Activated CD8-positive, alpha-beta T cell treated with anti-CD3 and anti-CD28 coated beads, Interleukin-2, amount 10 ng/mL, durations not matched to agents 7 days and 5 days (primary cell): ENCODE results near the gene SMIM30. TPM values are rescaled to one million over a fixed set of nuclear protein-coding genes. Genes with fewer than 3 reads are reported as not detected.
A peak's percentile ranks its signal among the peaks of the same experiment; 100 is the strongest.
"Not testable (repeated sequence)": the region's sequence is repeated elsewhere in the genome, so short reads cannot be mapped to it uniquely, and the experiment has no call there.

Source experiments
- ATAC-seq: fragments of 150-1000 bp; cut with Tn5 transposase; one replicate; pipeline ENCODE4 v1.10.0; 2021; ENCODE audit warnings: moderate library complexity
- CTCF ChIA-PET: fragments of 350-600 bp; sonication (Branson Sonifier 250); formaldehyde crosslinking; loops from one replicate; lab custom pipeline; 2021; ENCODE audit warnings: antibody characterized with exemption; lab: Charles Lee
- POLR2A ChIA-PET: fragments of 350-600 bp; sonication (Branson Sonifier 250); formaldehyde crosslinking; loops from one replicate; lab custom pipeline; 2021; ENCODE audit warnings: antibody characterized with exemption; lab: Charles Lee
- DNase-seq: peaks from one replicate; pipeline ENCODE4 v3.0.0-alpha.2; 2020
- H3K27ac Mint-ChIP-seq: one replicate; pipeline ENCODE4 v1.8.0; 2021; ENCODE audit warnings: mild to moderate bottlenecking, mixed read lengths
- H3K27me3 Mint-ChIP-seq: one replicate; pipeline ENCODE4 v1.8.0; 2021; ENCODE audit warnings: low read depth, mixed read lengths
- H3K36me3 Mint-ChIP-seq: one replicate; pipeline ENCODE4 v1.8.0; 2021; ENCODE audit warnings: low read depth, mixed read lengths
- H3K4me1 Mint-ChIP-seq: one replicate; pipeline ENCODE4 v1.8.0; 2021; ENCODE audit warnings: low read depth, mixed read lengths
- H3K4me3 Mint-ChIP-seq: one replicate; pipeline ENCODE4 v1.8.0; 2021; ENCODE audit warnings: mild to moderate bottlenecking, mixed read lengths
- H3K9me3 Mint-ChIP-seq: one replicate; pipeline ENCODE4 v1.8.0; 2022; ENCODE audit warnings: mixed read lengths; ENCODE audit not compliant: insufficient read depth
- total RNA-seq, 2 experiments: library from RNA; stranded (reverse); gene quantifications; one replicate each; pipeline ENCODE4 v1.2.3, GENCODE V29; 2021

The SMIM30 gene
- total RNA-seq, 2 experiments from 2014 or later = 24.6 to 25.8 TPM

DNA sequence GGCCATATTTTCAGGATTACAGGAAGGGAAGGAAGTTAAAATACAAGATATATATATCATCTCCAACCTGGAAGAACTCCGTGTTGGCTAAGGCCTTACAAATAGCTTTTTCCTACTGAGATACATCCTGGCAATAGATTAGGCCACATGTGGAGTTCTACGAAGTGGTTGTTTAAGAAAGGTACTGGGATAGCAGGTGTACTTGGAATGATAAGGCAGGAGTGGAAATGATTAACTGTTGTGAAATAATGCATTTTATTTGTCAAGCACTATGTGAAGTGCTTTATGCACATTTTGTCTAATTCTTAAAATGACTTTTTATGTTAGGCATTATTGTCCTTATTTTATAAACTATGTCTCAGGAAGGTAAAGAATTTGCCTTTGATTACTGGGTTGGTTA is 18.9 kb upstream of the SMIM30 start:
- ATAC-seq (no peak), DNase-seq (no peak)
- Mint-ChIP-seq H3K27me3 (peaks cover 4% of the 10 kb centered on the region), H3K27ac (no peak overlapping the region), H3K36me3 (no peaks in the 10 kb centered on the region), H3K9me3 (no peaks in the 10 kb centered on the region), H3K4me1 (no peaks in the 10 kb centered on the region), H3K4me3 (no peak overlapping the region)
- ChIA-PET CTCF (no interaction called here), POLR2A (no interaction called here)

GRCh38 chr7:113134025-113134424 is 15.7 kb upstream of the SMIM30 start:
- no peaks in the 10 kb centered on the region for H3K9me3 Mint-ChIP-seq
- H3K4me3 Mint-ChIP-seq = no peak overlapping the region
- H3K4me1 Mint-ChIP-seq = no peaks in the 10 kb centered on the region
- ATAC-seq = no peak
- ChIA-PET CTCF (no interaction called here), POLR2A (no interaction called here)
- DNase-seq = no peak
- H3K36me3 Mint-ChIP-seq = no peaks in the 10 kb centered on the region
- H3K27me3 Mint-ChIP-seq = peaks cover 4% of the 10 kb centered on the region
- no peak overlapping the region for H3K27ac Mint-ChIP-seq

DNA sequence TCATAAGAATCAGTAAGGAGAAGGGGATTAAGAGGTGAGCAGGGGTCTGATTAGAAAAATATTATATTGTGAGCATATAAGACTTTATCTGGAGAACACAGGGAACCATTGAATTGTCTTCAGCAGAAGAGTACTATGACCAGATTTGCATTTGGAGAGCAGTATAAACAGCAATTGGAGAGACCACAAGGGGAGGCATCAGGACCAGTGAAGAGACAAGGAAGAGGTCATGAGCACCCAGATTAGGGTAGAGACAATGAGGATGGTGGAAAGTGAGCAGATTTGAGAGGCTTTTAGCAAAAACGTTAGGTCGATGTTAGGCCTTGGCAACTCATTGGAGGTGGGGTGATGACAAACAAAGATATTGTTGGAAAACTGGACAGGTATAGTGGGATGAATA is 13.0 kb upstream of the SMIM30 start:
- Mint-ChIP-seq H3K27ac (no peak overlapping the region), H3K9me3 (no peaks in the 10 kb centered on the region), H3K4me1 (no peaks in the 10 kb centered on the region), H3K36me3 (no peaks in the 10 kb centered on the region), H3K27me3 (peaks cover 4% of the 10 kb centered on the region), H3K4me3 (no peak overlapping the region)
- no peak for DNase-seq
- ATAC-seq = no peak
- POLR2A ChIA-PET = no interaction called here
- CTCF ChIA-PET = no interaction called here

DNA sequence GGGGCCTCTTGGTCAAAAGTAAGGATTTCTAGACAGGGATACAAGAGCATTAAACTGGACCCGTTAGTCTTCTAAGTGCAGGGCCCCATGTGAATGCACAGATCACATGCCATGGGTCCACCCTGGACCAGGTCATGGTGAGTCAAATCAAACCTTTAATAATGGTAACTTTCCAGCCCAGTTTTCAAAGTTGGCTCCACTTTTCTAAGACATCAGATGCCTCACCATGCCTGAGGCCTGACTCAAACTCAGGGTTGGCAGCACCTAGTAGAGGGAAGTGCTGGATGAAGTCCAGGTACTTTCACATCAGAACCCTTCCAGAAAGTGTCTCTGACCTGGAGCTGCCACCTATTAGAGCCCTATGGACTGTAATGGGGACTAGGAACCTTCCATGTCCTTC is 9.7 kb upstream of the SMIM30 start:
- CTCF ChIA-PET = no interaction called here
- POLR2A ChIA-PET = no interaction called here
- Mint-ChIP-seq H3K4me3 (no peak overlapping the region), H3K27ac (no peak overlapping the region), H3K4me1 (no peaks in the 10 kb centered on the region), H3K9me3 (no peaks in the 10 kb centered on the region), H3K27me3 (peaks cover 4% of the 10 kb centered on the region), H3K36me3 (no peaks in the 10 kb centered on the region)
- DNase-seq (no peak), ATAC-seq (no peak)

GRCh38 chr7:113125728-113126127 is 7.4 kb upstream of the SMIM30 start:
- H3K4me3 Mint-ChIP-seq = no peak overlapping the region
- H3K27me3 Mint-ChIP-seq = no peaks in the 10 kb centered on the region
- no peak overlapping the region for H3K27ac Mint-ChIP-seq
- no peak for ATAC-seq
- ChIA-PET CTCF (no interaction called here), POLR2A (interaction anchor here (0.5 kb wide), 1 partner anchor 71 kb away, joined by 3 read pairs; no protein-coding TSS in a partner anchor)
- H3K36me3 Mint-ChIP-seq = no peaks in the 10 kb centered on the region
- no peaks in the 10 kb centered on the region for H3K4me1 Mint-ChIP-seq
- DNase-seq = no peak
- no peaks in the 10 kb centered on the region for H3K9me3 Mint-ChIP-seq

DNA sequence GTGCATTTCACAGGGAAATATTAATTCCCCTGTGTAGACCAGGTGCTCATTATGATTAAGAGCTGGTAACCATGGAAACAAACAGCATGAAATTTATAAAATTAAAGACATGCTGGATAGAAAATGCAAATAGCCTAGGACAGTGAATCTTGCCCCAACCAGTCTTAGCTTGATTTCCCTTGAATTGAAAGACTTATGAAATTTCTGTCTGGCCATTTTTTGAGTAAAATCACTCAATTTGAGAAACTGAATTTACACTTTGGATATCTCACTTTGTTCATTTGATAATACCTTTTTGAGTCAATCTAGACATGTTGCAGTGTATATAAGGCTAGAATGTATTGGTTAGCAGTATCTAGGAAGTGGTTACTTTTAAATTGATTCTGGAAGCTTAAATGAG is 4.4 kb upstream of the SMIM30 start:
- Mint-ChIP-seq H3K27me3 (no peaks in the 10 kb centered on the region), H3K27ac (no peak overlapping the region), H3K9me3 (no peaks in the 10 kb centered on the region), H3K36me3 (no peaks in the 10 kb centered on the region), H3K4me3 (no peak overlapping the region), H3K4me1 (peaks cover 16% of the 10 kb centered on the region)
- no peak for DNase-seq
- ChIA-PET POLR2A (no interaction called here), CTCF (no interaction called here)
- no peak for ATAC-seq

DNA sequence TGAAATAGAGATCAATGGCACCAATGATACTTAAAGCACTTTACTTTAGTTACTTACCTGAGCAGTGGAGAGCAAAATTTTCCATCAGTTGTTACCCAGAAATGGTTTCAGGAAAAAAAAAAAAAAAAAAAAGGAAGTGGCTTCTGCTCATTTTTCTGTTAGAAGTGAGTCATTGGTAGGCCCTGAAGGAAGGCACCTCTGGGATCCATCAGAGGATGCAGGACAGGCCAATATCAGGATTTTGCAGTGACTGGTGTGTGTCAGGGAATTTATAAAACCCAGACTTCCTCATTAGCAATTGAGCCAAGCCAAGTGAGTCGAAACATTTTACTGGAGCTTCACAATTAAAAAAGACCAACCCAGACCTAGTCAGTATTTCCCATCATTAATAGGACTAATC is 2.3 kb upstream of the SMIM30 start:
- Mint-ChIP-seq H3K27me3 (no peaks in the 10 kb centered on the region), H3K27ac (no peak overlapping the region), H3K4me3 (no peak overlapping the region), H3K36me3 (peaks cover 6% of the 10 kb centered on the region), H3K4me1 (peaks cover 22% of the 10 kb centered on the region), H3K9me3 (no peaks in the 10 kb centered on the region)
- ChIA-PET CTCF (no interaction called here), POLR2A (no interaction called here)
- ATAC-seq = no peak
- no peak for DNase-seq

DNA sequence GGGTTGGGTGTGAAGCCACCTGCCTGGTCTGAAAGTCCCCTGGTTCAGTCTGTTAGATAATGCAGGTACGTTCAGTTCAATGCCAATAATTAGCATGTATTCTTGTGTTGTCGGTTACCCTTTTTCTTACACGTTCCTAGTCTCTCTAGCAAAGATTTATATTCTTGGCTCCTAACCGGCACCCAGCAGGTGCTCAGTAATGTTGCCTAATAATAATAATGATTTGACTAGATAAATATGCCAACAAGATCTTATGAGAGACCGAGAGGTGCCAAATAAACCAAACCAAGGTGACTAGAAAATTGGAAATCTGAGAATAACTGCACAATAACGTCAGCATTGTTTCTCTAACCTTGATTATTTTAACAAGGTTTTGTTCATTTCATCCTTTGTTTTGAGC is 1.1 kb upstream of the SMIM30 start:
- ChIA-PET POLR2A (no interaction called here), CTCF (no interaction called here)
- H3K4me3 Mint-ChIP-seq = peak overlapping the region; percentile 82
- no peak for ATAC-seq
- peaks cover 11% of the 10 kb centered on the region for H3K36me3 Mint-ChIP-seq
- H3K27me3 Mint-ChIP-seq = no peaks in the 10 kb centered on the region
- H3K4me1 Mint-ChIP-seq = peaks cover 22% of the 10 kb centered on the region
- DNase-seq = no peak
- no peaks in the 10 kb centered on the region for H3K9me3 Mint-ChIP-seq
- no peak overlapping the region for H3K27ac Mint-ChIP-seq

DNA sequence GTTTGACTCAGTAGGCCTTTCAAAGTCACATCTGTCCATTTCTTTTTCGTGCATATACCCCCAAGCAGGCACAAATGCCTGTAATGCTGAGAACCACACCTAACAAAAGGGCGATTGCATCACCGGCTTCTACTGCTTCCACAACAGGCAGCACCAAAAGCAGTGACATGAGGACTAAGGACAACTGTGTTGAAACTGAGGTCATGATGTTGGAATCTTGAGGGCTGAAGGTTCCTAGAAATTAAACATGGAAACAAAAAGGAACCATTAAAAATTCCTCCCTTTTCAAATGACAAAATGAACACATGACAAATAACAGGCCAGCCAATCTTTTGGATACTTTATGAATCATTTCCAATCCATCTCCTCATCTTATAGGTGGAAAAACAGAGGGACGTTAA is 980 bp downstream of the SMIM30 start:
- H3K27ac Mint-ChIP-seq, DNase-seq, H3K9me3 Mint-ChIP-seq, ATAC-seq, POLR2A ChIA-PET, CTCF ChIA-PET, H3K27me3 Mint-ChIP-seq: not testable (repeated sequence)
- Mint-ChIP-seq H3K4me1 (peaks cover 22% of the 10 kb centered on the region), H3K4me3 (peak overlapping the region; percentile 82), H3K36me3 (peaks cover 20% of the 10 kb centered on the region)

GRCh38 chr7:113113912-113114311 is 4.4 kb downstream of the SMIM30 start:
- DNase-seq (no peak), ATAC-seq (no peak)
- CTCF ChIA-PET = no interaction called here
- Mint-ChIP-seq H3K4me1 (peaks cover 11% of the 10 kb centered on the region), H3K27ac (no peak overlapping the region), H3K36me3 (peaks cover 20% of the 10 kb centered on the region), H3K9me3 (no peaks in the 10 kb centered on the region), H3K27me3 (no peaks in the 10 kb centered on the region), H3K4me3 (no peak overlapping the region)
- POLR2A ChIA-PET = no interaction called here

- no peaks in the 10 kb centered on the region for H3K4me1 Mint-ChIP-seq
- ChIA-PET CTCF (no interaction called here), POLR2A (no interaction called here)
- no peak for DNase-seq
- H3K27ac Mint-ChIP-seq = no peak overlapping the region
- H3K36me3 Mint-ChIP-seq = peaks cover 12% of the 10 kb centered on the region
- ATAC-seq = no peak
- H3K27me3 Mint-ChIP-seq = no peaks in the 10 kb centered on the region
- H3K4me3 Mint-ChIP-seq = no peak overlapping the region
- H3K9me3 Mint-ChIP-seq = no peaks in the 10 kb centered on the region
Measured at GRCh38 chr7:113109718-113110117, 8.6 kb downstream of the SMIM30 start.

- Mint-ChIP-seq H3K4me3 (no peak overlapping the region), H3K36me3 (no peaks in the 10 kb centered on the region), H3K4me1 (no peaks in the 10 kb centered on the region), H3K9me3 (no peaks in the 10 kb centered on the region), H3K27me3 (peaks cover 6% of the 10 kb centered on the region), H3K27ac (no peak overlapping the region)
- ChIA-PET CTCF (no interaction called here), POLR2A (no interaction called here)
- ATAC-seq (no peak), DNase-seq (no peak)
Measured at GRCh38 chr7:113100121-113100603, 18.2 kb downstream of the SMIM30 start.

- H3K4me3 Mint-ChIP-seq = no peak overlapping the region
- no peak overlapping the region for H3K27ac Mint-ChIP-seq
- peaks cover 9% of the 10 kb centered on the region for H3K27me3 Mint-ChIP-seq
- no peaks in the 10 kb centered on the region for H3K4me1 Mint-ChIP-seq
- ChIA-PET CTCF (no interaction called here), POLR2A (no interaction called here)
- ATAC-seq = no peak
- H3K36me3 Mint-ChIP-seq = no peaks in the 10 kb centered on the region
- no peak for DNase-seq
- no peaks in the 10 kb centered on the region for H3K9me3 Mint-ChIP-seq
Measured at GRCh38 chr7:113099284-113099919, 19.0 kb downstream of the SMIM30 start.
